ENCODE data around the gene CNIH4.
A peak's percentile ranks its signal among the peaks of the same experiment; 100 is the strongest.

DNA sequence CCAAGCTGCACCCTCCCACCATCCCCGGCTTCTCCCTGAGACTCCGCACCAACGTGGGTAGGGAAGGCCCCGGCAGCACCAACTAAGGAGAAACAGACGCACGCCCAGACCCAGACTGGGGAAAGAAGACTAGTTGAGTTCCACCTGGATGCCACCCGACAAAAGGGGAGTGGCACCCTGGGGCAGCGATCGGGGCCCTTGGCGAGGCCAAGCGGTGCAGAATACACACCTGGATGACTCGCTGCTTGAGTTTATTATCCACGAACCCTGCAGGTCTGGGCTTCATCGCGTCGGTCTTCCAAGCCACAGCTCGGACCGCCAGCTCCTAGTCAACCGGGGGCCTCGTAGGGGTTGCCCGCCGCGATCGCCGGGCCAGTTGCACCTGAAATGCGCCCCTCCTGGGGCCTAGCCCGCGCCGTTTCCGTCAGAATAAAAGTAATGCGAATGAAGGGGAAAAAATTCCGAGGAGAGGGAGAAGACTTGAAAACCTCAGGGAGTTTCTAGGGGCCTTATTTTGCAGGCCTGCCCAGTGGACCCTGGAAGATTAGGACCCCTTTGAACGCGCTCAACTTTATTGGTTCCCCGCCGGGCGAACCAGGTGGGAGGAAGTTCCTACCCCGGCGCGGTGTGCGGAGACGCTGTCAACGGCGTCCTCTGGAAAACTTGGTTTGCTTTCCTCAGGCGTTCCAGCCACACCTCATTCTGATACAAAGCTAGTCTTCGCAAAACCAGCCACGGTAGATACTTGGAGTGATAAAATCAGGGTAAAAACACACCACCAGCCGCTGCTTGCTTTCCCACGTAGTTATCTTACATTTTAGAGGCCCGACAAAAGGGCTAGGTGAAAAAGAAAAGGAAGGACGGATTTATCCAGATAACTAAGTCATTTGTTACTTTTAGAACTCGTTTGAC lies 26.6 kb upstream of the CNIH4 start, which contains the start of gene NVL:
- TF ChIP-seq, protein P1, sequence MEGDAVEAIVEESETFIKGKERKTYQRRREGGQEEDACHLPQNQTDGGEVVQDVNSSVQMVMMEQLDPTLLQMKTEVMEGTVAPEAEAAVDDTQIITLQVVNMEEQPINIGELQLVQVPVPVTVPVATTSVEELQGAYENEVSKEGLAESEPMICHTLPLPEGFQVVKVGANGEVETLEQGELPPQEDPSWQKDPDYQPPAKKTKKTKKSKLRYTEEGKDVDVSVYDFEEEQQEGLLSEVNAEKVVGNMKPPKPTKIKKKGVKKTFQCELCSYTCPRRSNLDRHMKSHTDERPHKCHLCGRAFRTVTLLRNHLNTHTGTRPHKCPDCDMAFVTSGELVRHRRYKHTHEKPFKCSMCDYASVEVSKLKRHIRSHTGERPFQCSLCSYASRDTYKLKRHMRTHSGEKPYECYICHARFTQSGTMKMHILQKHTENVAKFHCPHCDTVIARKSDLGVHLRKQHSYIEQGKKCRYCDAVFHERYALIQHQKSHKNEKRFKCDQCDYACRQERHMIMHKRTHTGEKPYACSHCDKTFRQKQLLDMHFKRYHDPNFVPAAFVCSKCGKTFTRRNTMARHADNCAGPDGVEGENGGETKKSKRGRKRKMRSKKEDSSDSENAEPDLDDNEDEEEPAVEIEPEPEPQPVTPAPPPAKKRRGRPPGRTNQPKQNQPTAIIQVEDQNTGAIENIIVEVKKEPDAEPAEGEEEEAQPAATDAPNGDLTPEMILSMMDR (IDR thresholded peaks at IDR 0.05) = peak in 1 of 6 experiments; percentile 25
- TF ChIP-seq POLR2A (IDR thresholded peaks at IDR 0.05) = peak in 2 of 4 donors; percentile 10 to 59
